ENCODE data around the gene SLC17A9.

Gene SLC17A9

GRCh38 chr20:62920039-62920645 is 32.4 kb upstream of the SLC17A9 start:
- no peak for DNase-seq

GRCh38 chr20:62921119-62921687 is 31.3 kb upstream of the SLC17A9 start:
- DNase-seq, result peak; percentile 43

- no peak for DNase-seq
Measured at GRCh38 chr20:62922451-62922921, 30.0 kb upstream of the SLC17A9 start.

GRCh38 chr20:62923059-62923668 is 29.3 kb upstream of the SLC17A9 start:
- peak; percentile 52 for DNase-seq

- no peak for DNase-seq
Measured at GRCh38 chr20:62923669-62924441, 28.7 kb upstream of the SLC17A9 start.

GRCh38 chr20:62924442-62925075 is 27.9 kb upstream of the SLC17A9 start:
- peak; percentile 34 for DNase-seq

- DNase-seq, result no peak
Measured at GRCh38 chr20:62925076-62925419, 27.5 kb upstream of the SLC17A9 start.

GRCh38 chr20:62925420-62926228 is 26.9 kb upstream of the SLC17A9 start:
- DNase-seq, result no peak

GRCh38 chr20:62926229-62927127 is 26.0 kb upstream of the SLC17A9 start, which contains the start of gene DIDO1:
TSS of gene DIDO1 (minus strand) at chr20:62926505.
- DNase-seq, result peak; percentile 79

- no peak for DNase-seq
Measured at GRCh38 chr20:62927128-62927705, 25.3 kb upstream of the SLC17A9 start.

GRCh38 chr20:62928246-62928939 is 24.1 kb upstream of the SLC17A9 start:
- DNase-seq, result peak; percentile 16

GRCh38 chr20:62929051-62929538 is 23.4 kb upstream of the SLC17A9 start:
- peak; percentile 61 for DNase-seq

GRCh38 chr20:62931464-62931863 is 21.0 kb upstream of the SLC17A9 start:
- DNase-seq, result no peak

GRCh38 chr20:62933966-62934365 is 18.5 kb upstream of the SLC17A9 start:
- DNase-seq, result no peak

GRCh38 chr20:62935204-62935967 is 17.1 kb upstream of the SLC17A9 start:
- no peak for DNase-seq

GRCh38 chr20:62935968-62936585 is 16.4 kb upstream of the SLC17A9 start:
- DNase-seq, result no peak

GRCh38 chr20:62937268-62938104 is 15.0 kb upstream of the SLC17A9 start:
- peak; percentile 94 for DNase-seq
